Breast epithelium (tissue), 4 donors: ENCODE measurements around the gene PCGF2. TPM values are rescaled to one million over a fixed set of nuclear protein-coding genes. Genes with fewer than 3 reads are reported as not detected.

Experiments used
- DNase-seq, 2 donors: peaks; one replicate each; pipeline ENCODE4 v3.0.0-alpha.2; 2019; ENCODE audit warnings: low spot score in 2 of 2
- H3K27ac ChIP-seq, 2 donors: fragments of 200-600 bp; sonication (generic) in 1 of 2; one replicate each; pipeline ENCODE4 v1.5.1; 2016 to 2019; ENCODE audit warnings: mild to moderate bottlenecking in 1 of 2
- H3K27me3 ChIP-seq, 2 donors: fragments of 200-600 bp; sonication (generic) in 1 of 2; one replicate each; pipeline versions ENCODE4 v1.5.1 to v1.6.0; 2017 to 2019; ENCODE audit warnings: control low read depth in 1 of 2, mild to moderate bottlenecking in 1 of 2
- H3K36me3 ChIP-seq: fragments of 200-600 bp; one replicate; pipeline ENCODE4 v1.5.1; 2019
- H3K4me1 ChIP-seq, 2 donors: fragments of 200-600 bp; sonication (generic); one replicate each; pipeline ENCODE4 v1.5.1; 2016 to 2019; ENCODE audit warnings: control low read depth in 1 of 2
- H3K4me3 ChIP-seq, 3 donors: fragments of 200-600 bp; sonication (generic); 1 replicate in 2 of 3; 2 replicates in 1 of 3; pipeline ENCODE4 v1.5.1; 2016 to 2019; ENCODE audit warnings: mild to moderate bottlenecking in 3 of 3, moderate library complexity in 2 of 3
- H3K9me3 ChIP-seq, 2 donors: fragments of 200-600 bp; sonication (generic) in 1 of 2; one replicate each; pipeline ENCODE4 v1.5.1; 2016 to 2019; ENCODE audit warnings: control low read depth in 1 of 2
- CTCF ChIP-seq, 3 donors: fragments of 450-650 bp; IDR thresholded peaks; one replicate each; pipeline ENCODE4 v1.5.1; 2016 to 2017; ENCODE audit warnings: antibody characterized with exemption in 3 of 3, mild to moderate bottlenecking in 3 of 3, moderate library complexity in 3 of 3
- POLR2A ChIP-seq: fragments of 450-650 bp; IDR thresholded peaks from one replicate; pipeline ENCODE4 v1.6.1; 2016; ENCODE audit warnings: antibody characterized with exemption, mild to moderate bottlenecking, moderate library complexity
- POLR2AphosphoS5 ChIP-seq, 3 donors: sonication (generic); formaldehyde crosslinking; IDR thresholded peaks; one replicate each; pipeline ENCODE4 v1.6.1; 2017; ENCODE audit warnings: antibody characterized with exemption in 3 of 3
- intact Hi-C: fragments of 100-400 bp; cut with DNase I; formaldehyde crosslinking; loops from one replicate; pipeline ENCODE4 v1.15.1; 2023; ENCODE audit warnings: low total_unique reads
- total RNA-seq, 3 donors: library from RNA; depleted of rRNA; stranded (reverse); fragments of >200 nt; gene quantifications; one replicate each; pipeline ENCODE4 v1.1.0, GENCODE V29; 2016

The PCGF2 gene
- total RNA-seq, 3 donors from 2014 or later, result 6.4 to 9.5 (median 9.3) TPM

DNA sequence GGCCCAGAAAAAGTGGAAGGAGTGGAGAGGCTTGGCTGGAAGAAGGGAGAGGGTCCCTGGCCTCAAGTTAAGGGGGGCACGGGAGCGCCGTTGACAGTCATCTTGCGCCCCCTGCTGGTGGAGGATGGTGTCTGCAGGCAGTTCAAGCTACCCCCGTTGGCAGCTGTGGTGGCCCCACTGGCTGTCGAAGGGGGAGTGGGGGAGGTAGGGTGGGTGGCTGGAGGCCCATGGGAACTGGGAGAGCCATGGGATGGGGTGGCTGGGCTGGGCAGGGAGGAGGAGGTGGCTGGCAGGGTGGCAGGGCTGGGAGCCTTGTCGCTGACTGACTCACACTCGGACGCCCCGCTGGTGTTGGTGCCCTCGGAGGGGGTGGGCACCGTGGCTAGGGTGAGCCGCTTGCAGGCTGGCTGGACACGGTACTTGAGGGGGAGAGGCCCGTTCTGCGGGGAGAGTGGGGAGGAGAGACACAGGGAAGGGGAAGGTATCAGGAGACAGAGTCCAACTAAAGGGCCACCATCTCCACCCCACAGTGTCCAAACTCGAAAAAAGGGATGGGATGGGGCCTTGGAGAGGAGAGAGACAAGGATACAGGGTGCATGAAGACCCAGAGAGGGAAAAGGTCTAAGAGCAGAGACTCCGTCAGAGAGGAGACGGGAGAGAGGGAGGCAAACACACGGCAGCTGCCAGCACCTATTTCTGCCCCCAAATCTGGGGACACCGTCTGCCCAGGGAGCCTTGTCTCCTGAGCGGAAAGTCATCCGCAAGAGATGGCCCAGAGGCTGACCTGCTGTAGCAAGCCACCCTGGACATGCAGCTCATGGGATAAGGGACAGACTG, 12.8 kb downstream of the PCGF2 start:
- Histone ChIP-seq H3K36me3 (no peaks in the 10 kb centered on the region), H3K27ac (peak overlapping the region; percentile 48 to 58), H3K4me3 (no peak overlapping the region), H3K27me3 (no peaks in the 10 kb centered on the region), H3K9me3 (no peaks in the 10 kb centered on the region), H3K4me1 (peaks cover 2 to 19% of the 10 kb centered on the region in 2 donors)
- no peak for TF ChIP-seq POLR2A
- TF ChIP-seq CTCF (IDR thresholded peaks at IDR 0.05), result peak; percentile 90 to 96 (median 94)
- peak in 1 of 3 donors; percentile 13 for TF ChIP-seq POLR2AphosphoS5 (IDR thresholded peaks at IDR 0.05)
- intact Hi-C loops, result loop anchor here (5.0 kb wide), 1 partner anchor 58 kb away; no protein-coding TSS in a partner anchor
- DNase-seq, result no peak

DNA sequence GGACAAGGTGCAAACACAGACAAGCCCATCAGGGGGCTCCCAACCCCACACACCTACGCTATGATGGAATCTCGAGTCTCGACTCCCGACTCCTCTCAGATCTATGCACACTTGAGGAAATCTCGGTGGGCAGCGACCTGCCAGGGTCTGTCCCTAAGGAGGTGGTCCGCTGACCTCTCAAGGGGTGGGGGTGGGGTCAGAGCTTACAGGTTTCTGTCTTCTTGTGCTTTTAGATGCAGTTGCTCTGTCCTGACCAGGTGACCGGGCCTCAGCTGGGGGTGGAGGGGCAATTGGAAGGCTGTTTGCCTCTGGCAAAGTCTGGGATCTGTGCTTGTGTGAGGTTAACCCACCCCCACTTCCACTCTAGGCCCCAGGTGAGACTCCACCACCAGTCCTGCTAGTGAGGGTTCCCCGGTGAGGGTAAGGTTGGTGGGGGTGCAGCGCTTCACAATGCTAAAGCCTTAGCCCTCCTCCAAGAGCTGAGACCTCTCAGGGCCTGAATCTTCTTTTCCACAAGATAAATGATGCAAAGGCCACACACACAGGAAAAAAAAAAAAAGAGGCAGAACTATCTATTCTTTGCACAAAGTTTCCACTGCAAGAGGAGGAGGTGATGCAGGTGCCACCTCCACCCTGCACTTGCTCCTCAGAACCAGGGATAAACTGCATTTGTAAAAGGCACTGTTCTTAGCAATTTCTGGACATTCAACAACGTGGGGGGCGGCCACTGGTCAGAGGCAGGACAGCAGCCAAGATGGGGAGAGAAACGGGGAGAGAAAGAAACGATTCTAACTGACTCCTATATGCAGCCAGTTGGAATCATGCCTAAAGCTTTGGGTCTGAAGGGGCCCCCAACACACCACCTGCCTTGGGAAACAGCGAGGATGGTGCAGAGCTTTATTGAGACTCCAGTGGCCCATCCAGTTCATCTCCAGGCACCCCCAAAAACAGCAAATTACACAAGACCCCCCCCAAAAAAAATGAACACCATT, 13.9 kb downstream of the PCGF2 start:
- no peak for DNase-seq
- Histone ChIP-seq H3K4me1 (peaks cover 2 to 20% of the 10 kb centered on the region in 2 donors), H3K27ac (peak overlapping the region; percentile 80 to 88), H3K4me3 (no peak overlapping the region), H3K9me3 (no peaks in the 10 kb centered on the region), H3K36me3 (no peaks in the 10 kb centered on the region), H3K27me3 (no peaks in the 10 kb centered on the region)
- TF ChIP-seq POLR2AphosphoS5 (IDR thresholded peaks at IDR 0.05), result no peak
- TF ChIP-seq CTCF (IDR thresholded peaks at IDR 0.05), result no peak
- intact Hi-C loops, result no loop called here

DNA sequence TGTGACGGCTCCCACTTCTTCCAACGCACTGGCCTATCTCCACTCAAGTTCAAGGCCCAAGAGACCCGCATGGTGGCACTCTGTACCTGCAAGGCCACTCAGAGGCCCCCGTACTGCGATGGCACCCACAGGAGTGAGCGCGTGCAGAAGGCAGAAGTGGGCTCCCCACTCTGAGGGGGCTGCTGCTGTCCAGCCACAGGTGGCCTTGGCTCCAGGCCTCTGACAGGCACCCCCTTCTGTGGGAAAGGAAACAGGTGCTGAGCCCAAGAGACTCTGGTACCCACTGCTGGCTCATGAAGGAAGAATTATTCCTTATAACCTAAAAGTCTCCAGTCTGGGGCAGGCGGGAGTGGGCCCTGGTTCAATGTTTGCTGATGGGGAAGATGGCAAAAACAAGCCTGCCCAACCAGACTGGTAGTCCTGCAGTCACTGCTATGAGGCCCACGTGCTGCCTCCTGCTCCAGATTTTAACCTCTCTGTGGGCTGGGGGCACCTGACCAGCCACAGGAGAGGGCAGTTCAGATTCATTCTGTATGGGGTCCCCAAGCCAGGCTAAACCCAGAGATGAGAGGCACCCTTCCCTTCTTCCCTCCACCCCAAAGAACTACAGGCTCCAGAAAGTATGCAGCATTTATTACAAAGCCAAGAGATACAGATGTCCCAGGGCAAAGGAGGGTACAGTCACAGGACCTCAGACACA, 14.7 kb downstream of the PCGF2 start:
- TF ChIP-seq POLR2AphosphoS5 (IDR thresholded peaks at IDR 0.05), result no peak
- no peak for TF ChIP-seq POLR2A
- peak overlapping the region; percentile 80 to 88 for H3K27ac ChIP-seq
- H3K4me1 ChIP-seq, result peaks cover 2 to 24% of the 10 kb centered on the region in 2 donors
- no peak overlapping the region for H3K4me3 ChIP-seq
- DNase-seq, result no peak
- H3K36me3 ChIP-seq, result no peaks in the 10 kb centered on the region
- no peaks in the 10 kb centered on the region for H3K27me3 ChIP-seq
- H3K9me3 ChIP-seq, result no peaks in the 10 kb centered on the region
- intact Hi-C loops, result no loop called here

- no peaks in the 10 kb centered on the region for H3K9me3 ChIP-seq
- no peaks in the 10 kb centered on the region for H3K27me3 ChIP-seq
- DNase-seq, result no peak
- peaks cover 2 to 24% of the 10 kb centered on the region in 2 donors for H3K4me1 ChIP-seq
- intact Hi-C loops, result no loop called here
- no peaks in the 10 kb centered on the region for H3K36me3 ChIP-seq
- peak overlapping the region; percentile 80 to 88 for H3K27ac ChIP-seq
- H3K4me3 ChIP-seq, result no peak overlapping the region
- TF ChIP-seq POLR2AphosphoS5 (IDR thresholded peaks at IDR 0.05), result no peak
- TF ChIP-seq POLR2A, result no peak
- TF ChIP-seq CTCF (IDR thresholded peaks at IDR 0.05), result no peak
These were observed 15.5 kb downstream of the PCGF2 start for GRCh38 chr17:38732376-38733281.
